T-helper 17 cell (primary cell): ENCODE data around the gene IL1F10. TPM values are rescaled to one million over a fixed set of nuclear protein-coding genes. Genes with fewer than 3 reads are reported as not detected.
"Not testable (repeated sequence)": the region's sequence is repeated elsewhere in the genome, so short reads cannot be mapped to it uniquely, and the experiment has no call there.

Source experiments
- ATAC-seq: fragments of 150-1000 bp; cut with Tn5 transposase; 2 replicates; pipeline ENCODE4 v1.10.0; 2021; ENCODE audit warnings: mild to moderate bottlenecking, moderate library complexity
- DNase-seq, 3 donors: peaks; one replicate each; pipeline versions ENCODE4 v3.0.0 to v3.0.0-alpha.2; 2020 to 2021
- H3K9me3 ChIP-seq: one replicate; pipeline ENCODE4 v1.7.0; 2013; ENCODE audit warnings: low read length, mild to moderate bottlenecking; ENCODE audit not compliant: control insufficient read depth, poor library complexity, severe bottlenecking
- H3K27ac Mint-ChIP-seq: one replicate; pipeline ENCODE4 v1.8.0; 2022; ENCODE audit warnings: mild to moderate bottlenecking, moderate library complexity, mixed read lengths
- H3K27me3 Mint-ChIP-seq: one replicate; pipeline ENCODE4 v1.8.0; 2022; ENCODE audit warnings: mixed read lengths
- H3K36me3 Mint-ChIP-seq: one replicate; pipeline ENCODE4 v1.8.0; 2022; ENCODE audit warnings: low read depth, mixed read lengths
- H3K4me1 Mint-ChIP-seq: one replicate; pipeline ENCODE4 v1.8.0; 2022; ENCODE audit warnings: mild to moderate bottlenecking, mixed read lengths
- H3K4me3 Mint-ChIP-seq: one replicate; pipeline ENCODE4 v1.8.0; 2022; ENCODE audit warnings: mild to moderate bottlenecking, moderate library complexity, mixed read lengths
- total RNA-seq, 4 donors: library from RNA in 2 of 4; stranded (reverse) in 2 of 4; gene quantifications; one replicate each; pipeline ENCODE4 v1.2.3 and lab custom pipeline; 2022 to 2026

IL1F10 gene
- total RNA-seq, 2 donors from 2014 or later: not detected

- peaks cover 10% of the 10 kb centered on the region for H3K4me1 Mint-ChIP-seq
- no peaks in the 10 kb centered on the region for H3K27me3 Mint-ChIP-seq
- H3K4me3 Mint-ChIP-seq: no peak overlapping the region
- H3K27ac Mint-ChIP-seq: no peak overlapping the region
- DNase-seq: no peak
- H3K9me3 ChIP-seq: no peaks in the 10 kb centered on the region
- H3K36me3 Mint-ChIP-seq: no peaks in the 10 kb centered on the region
- no peak for ATAC-seq
These were observed 25.8 kb downstream of the IL1F10 start for GRCh38 chr2:113093613-113093977.

DNA sequence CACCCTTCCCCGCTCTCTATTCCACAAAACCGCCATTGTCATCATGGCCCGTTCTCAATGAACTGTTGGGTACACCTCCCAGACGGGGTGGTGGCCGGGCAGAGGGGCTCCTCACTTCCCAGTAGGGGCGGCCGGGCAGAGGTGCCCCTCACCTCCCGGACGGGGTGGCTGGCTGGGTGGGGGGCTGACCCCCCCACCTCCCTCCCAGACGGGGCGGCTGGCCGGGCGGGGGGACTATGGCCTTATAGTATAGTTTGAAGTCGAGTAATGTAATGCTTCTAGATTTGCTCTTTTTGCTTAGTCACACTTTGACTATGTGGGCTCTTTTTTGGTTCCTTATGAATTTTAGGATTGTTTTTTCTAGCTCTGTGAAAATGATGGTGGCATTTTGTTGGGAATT is 28.5 kb downstream of the IL1F10 start:
- DNase-seq, H3K4me3 Mint-ChIP-seq, H3K9me3 ChIP-seq, H3K27ac Mint-ChIP-seq, ATAC-seq, H3K36me3 Mint-ChIP-seq, H3K27me3 Mint-ChIP-seq: not testable (repeated sequence)
- H3K4me1 Mint-ChIP-seq: peaks cover 10% of the 10 kb centered on the region

- H3K36me3 Mint-ChIP-seq, H3K9me3 ChIP-seq, H3K27ac Mint-ChIP-seq, H3K27me3 Mint-ChIP-seq, DNase-seq, H3K4me3 Mint-ChIP-seq, ATAC-seq: not testable (repeated sequence)
- H3K4me1 Mint-ChIP-seq: peaks cover 10% of the 10 kb centered on the region
These were observed 29.3 kb downstream of the IL1F10 start for GRCh38 chr2:113096842-113097618.

GRCh38 chr2:113098041-113098440 is 30.3 kb downstream of the IL1F10 start:
- DNase-seq: no peak
- peak overlapping the region; percentile 69 for H3K4me3 Mint-ChIP-seq

DNA sequence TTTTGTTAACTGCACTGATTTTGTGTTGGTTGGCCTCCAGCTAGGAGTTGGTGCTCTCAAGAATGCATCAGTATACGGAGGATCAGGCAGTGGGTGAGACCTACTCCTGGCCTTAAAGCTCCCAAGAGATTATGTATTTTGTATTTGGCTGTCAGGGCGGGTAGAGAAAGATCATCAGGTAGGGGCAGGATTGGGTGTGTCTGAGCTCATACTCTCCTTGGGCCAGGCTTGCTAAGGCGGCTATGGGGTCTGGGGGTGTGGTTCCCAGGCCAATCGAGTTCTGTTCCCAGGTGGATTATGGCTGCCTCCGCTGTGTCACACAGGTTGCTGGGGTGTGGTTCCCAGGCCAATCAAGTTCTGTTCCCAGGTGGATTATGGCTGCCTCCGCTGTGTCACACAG is 30.8 kb downstream of the IL1F10 start:
- no peaks in the 10 kb centered on the region for H3K27me3 Mint-ChIP-seq
- peak overlapping the region; percentile 87 for H3K27ac Mint-ChIP-seq
- peaks cover 2% of the 10 kb centered on the region for H3K36me3 Mint-ChIP-seq
- H3K4me3 Mint-ChIP-seq: peak overlapping the region; percentile 69
- no peak for DNase-seq
- no peaks in the 10 kb centered on the region for H3K9me3 ChIP-seq
- H3K4me1 Mint-ChIP-seq: peaks cover 10% of the 10 kb centered on the region
- no peak for ATAC-seq

More at GRCh38 chr2:113098041-113098440, 30.3 kb downstream of the IL1F10 start:
- H3K27me3 Mint-ChIP-seq: no peaks in the 10 kb centered on the region
- H3K27ac Mint-ChIP-seq: peak overlapping the region; percentile 87
- H3K4me1 Mint-ChIP-seq: peaks cover 10% of the 10 kb centered on the region
- H3K9me3 ChIP-seq: no peaks in the 10 kb centered on the region
- peak; percentile 67 for ATAC-seq
- H3K36me3 Mint-ChIP-seq: peaks cover 2% of the 10 kb centered on the region

GRCh38 chr2:113102133-113102532 is 34.4 kb downstream of the IL1F10 start:
- ATAC-seq (no peak), DNase-seq (no peak)
- Mint-ChIP-seq H3K27me3 (peaks cover 5% of the 10 kb centered on the region), H3K4me3 (no peak overlapping the region), H3K36me3 (peaks cover 2% of the 10 kb centered on the region), H3K27ac (no peak overlapping the region), H3K4me1 (peaks cover 13% of the 10 kb centered on the region)
- no peaks in the 10 kb centered on the region for H3K9me3 ChIP-seq

DNA sequence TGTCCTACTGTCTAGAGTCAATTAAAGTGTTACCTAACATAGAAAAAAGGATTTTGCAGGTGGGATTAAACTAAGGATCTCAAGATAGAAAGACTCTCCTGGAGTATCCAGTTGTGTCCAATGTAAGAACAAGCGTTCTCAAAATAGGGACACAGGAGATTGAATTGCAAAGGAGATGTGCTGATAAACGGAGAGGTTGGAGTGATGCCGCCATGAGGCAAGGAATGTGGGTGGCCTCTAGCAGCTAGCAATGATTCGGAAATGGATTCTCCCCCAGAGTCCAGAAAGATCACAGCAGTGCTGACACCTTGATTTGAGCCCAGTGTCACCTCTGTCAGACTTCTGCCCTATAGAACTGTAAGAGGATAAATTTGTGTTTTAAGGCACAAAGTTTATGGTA is 35.5 kb downstream of the IL1F10 start:
- ATAC-seq: no peak
- H3K27me3 Mint-ChIP-seq: peaks cover 7% of the 10 kb centered on the region
- H3K9me3 ChIP-seq: no peaks in the 10 kb centered on the region
- H3K4me3 Mint-ChIP-seq: no peak overlapping the region
- peaks cover 2% of the 10 kb centered on the region for H3K36me3 Mint-ChIP-seq
- DNase-seq: no peak
- H3K27ac Mint-ChIP-seq: no peak overlapping the region
- peaks cover 6% of the 10 kb centered on the region for H3K4me1 Mint-ChIP-seq

DNA sequence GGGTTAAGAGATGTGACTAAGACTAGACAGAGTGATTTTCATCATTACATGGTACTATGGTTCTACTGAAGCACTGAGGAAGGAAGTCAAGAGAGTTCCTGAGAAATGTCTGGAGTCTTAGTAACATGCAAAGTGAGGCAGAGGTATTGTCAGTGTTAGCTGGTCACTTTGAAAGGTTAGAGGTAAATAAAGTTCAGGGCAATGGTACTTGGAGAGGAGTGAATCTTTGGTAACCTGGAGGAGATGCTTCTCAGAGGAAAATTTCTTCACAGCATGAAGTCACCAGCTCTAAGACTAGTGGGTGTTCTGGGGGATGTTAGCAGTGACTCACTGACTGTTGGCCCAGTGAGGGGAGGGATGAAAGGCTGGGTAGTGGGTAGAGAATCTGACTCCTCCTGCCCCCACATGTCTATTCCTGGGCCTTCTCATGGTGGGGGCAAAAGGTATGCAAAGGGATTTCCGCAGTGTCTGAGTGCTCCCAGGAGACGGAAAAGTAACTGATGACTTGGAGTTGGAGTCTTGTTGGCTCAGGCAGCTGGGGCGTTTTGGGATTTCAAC is 36.4 kb downstream of the IL1F10 start:
- ATAC-seq: no peak
- Mint-ChIP-seq H3K36me3 (peaks cover 2% of the 10 kb centered on the region), H3K4me1 (peaks cover 7% of the 10 kb centered on the region), H3K27me3 (peaks cover 14% of the 10 kb centered on the region), H3K27ac (no peak overlapping the region), H3K4me3 (no peak overlapping the region)
- H3K9me3 ChIP-seq: no peaks in the 10 kb centered on the region
- no peak for DNase-seq

- Mint-ChIP-seq H3K4me3 (no peak overlapping the region), H3K27ac (no peak overlapping the region), H3K36me3 (peaks cover 2% of the 10 kb centered on the region), H3K4me1 (peaks cover 7% of the 10 kb centered on the region), H3K27me3 (peaks cover 19% of the 10 kb centered on the region)
- no peaks in the 10 kb centered on the region for H3K9me3 ChIP-seq
- DNase-seq (no peak), ATAC-seq (no peak)
These were observed 37.4 kb downstream of the IL1F10 start for GRCh38 chr2:113105047-113105785.

GRCh38 chr2:113111121-113111520 is 43.4 kb downstream of the IL1F10 start:
- peaks cover 23% of the 10 kb centered on the region for H3K27me3 Mint-ChIP-seq
- H3K4me1 Mint-ChIP-seq: peaks cover 4% of the 10 kb centered on the region
- H3K27ac Mint-ChIP-seq: no peak overlapping the region
- H3K4me3 Mint-ChIP-seq: no peak overlapping the region
- no peak for ATAC-seq
- DNase-seq: no peak
- no peaks in the 10 kb centered on the region for H3K36me3 Mint-ChIP-seq
- no peaks in the 10 kb centered on the region for H3K9me3 ChIP-seq

DNA sequence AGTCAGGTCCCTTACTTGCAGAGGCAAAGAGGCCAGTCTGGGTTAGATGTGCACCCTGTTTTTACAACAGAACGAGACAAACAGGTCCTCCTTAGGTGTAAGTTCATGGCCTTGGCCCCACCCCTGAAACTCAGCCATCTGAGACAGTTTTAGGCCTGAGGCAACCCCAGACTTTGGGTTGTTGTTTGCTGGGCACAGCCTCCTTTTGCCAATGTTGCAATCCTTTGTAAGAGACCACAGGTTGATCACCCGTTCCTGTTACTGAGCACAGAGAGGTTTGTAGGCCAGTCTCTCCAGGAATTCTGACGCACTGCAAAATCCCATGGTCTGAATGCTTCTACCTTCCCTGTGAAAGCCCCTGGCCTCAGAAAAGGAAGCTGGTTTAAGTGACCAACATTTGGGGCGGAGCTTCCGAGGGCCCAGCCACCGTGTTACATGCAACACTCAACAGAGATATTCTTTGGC is 44.1 kb downstream of the IL1F10 start:
- no peak for ATAC-seq

DNA sequence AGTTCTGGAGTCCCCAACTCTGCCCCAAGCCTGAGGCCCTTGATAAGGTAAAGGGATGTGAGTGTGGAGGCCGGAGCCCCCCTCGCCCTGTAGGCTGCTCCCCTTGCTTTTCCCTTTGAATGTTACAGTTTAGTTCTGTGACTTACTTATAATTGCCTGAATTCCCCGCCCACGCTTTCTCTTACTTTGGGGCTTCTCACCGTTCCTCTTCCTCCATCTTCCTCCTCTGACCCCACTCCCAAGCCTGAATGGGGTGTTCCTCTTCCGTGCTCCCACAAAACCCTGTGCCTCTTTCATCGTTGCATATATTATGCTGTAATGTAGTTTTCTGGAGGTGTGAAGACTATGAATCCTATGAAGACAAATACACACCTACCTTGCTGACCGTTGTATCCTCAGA is 44.7 kb downstream of the IL1F10 start:
- no peak overlapping the region for H3K27ac Mint-ChIP-seq
- no peak for DNase-seq
- H3K27me3 Mint-ChIP-seq: peaks cover 17% of the 10 kb centered on the region
- H3K36me3 Mint-ChIP-seq: no peaks in the 10 kb centered on the region
- H3K9me3 ChIP-seq: no peaks in the 10 kb centered on the region
- no peak overlapping the region for H3K4me3 Mint-ChIP-seq
- peaks cover 6% of the 10 kb centered on the region for H3K4me1 Mint-ChIP-seq
- no peak for ATAC-seq

More for the DNA sequence above, 44.1 kb downstream of the IL1F10 start:
- no peaks in the 10 kb centered on the region for H3K36me3 Mint-ChIP-seq
- no peak overlapping the region for H3K27ac Mint-ChIP-seq
- peaks cover 21% of the 10 kb centered on the region for H3K27me3 Mint-ChIP-seq
- no peak for DNase-seq
- H3K9me3 ChIP-seq: no peaks in the 10 kb centered on the region
- peaks cover 6% of the 10 kb centered on the region for H3K4me1 Mint-ChIP-seq
- H3K4me3 Mint-ChIP-seq: no peak overlapping the region

GRCh38 chr2:113112871-113113270 is 45.1 kb downstream of the IL1F10 start:
- Mint-ChIP-seq H3K4me3 (no peak overlapping the region), H3K36me3 (no peaks in the 10 kb centered on the region), H3K4me1 (peaks cover 6% of the 10 kb centered on the region), H3K27me3 (peaks cover 17% of the 10 kb centered on the region), H3K27ac (no peak overlapping the region)
- ATAC-seq (no peak), DNase-seq (no peak)
- H3K9me3 ChIP-seq: no peaks in the 10 kb centered on the region
